Gastrocnemius medialis (tissue), 4 donors: ENCODE measurements around the gene DOC2A. TPM values are rescaled to one million over a fixed set of nuclear protein-coding genes. Genes with fewer than 3 reads are reported as not detected.

Experiments used
- ATAC-seq, 2 donors: fragments of 150-250 bp; one replicate each; pipeline ENCODE4 v1.9.1; 2016
- DNase-seq, 2 donors: peaks; one replicate each; pipeline ENCODE4 v3.0.0-alpha.2; 2019
- H3K27ac ChIP-seq, 4 donors: fragments of 200-600 bp; sonication (generic); 1 replicate in 1 of 4; 2 replicates in 3 of 4; pipeline ENCODE4 v1.5.1; 2016 to 2018; ENCODE audit warnings: mild to moderate bottlenecking in 2 of 4, moderate library complexity in 1 of 4
- H3K27me3 ChIP-seq, 3 donors: fragments of 200-600 bp; sonication (generic) in 2 of 3; 1 replicate in 1 of 3; 2 replicates in 2 of 3; pipeline versions ENCODE4 v1.5.1 to v1.6.0; 2016 to 2019; ENCODE audit warnings: mild to moderate bottlenecking in 1 of 3, moderate library complexity in 1 of 3
- H3K36me3 ChIP-seq, 2 donors: fragments of 200-600 bp; sonication (generic) in 1 of 2; one replicate each; pipeline ENCODE4 v1.5.1; 2017 to 2018
- H3K4me1 ChIP-seq, 2 donors: fragments of 200-600 bp; sonication (generic) in 1 of 2; one replicate each; pipeline ENCODE4 v1.5.1; 2016 to 2017; ENCODE audit warnings: mild to moderate bottlenecking in 2 of 2
- H3K4me3 ChIP-seq, 4 donors: fragments of 200-600 bp; sonication (generic) in 3 of 4; 1 replicate in 1 of 4; 2 replicates in 3 of 4; pipeline ENCODE4 v1.5.1; 2016 to 2019; ENCODE audit warnings: mild to moderate bottlenecking in 2 of 4
- H3K9me3 ChIP-seq, 3 donors: fragments of 200-600 bp; sonication (generic) in 2 of 3; 1 replicate in 1 of 3; 2 replicates in 2 of 3; pipeline ENCODE4 v1.5.1; 2016 to 2019
- POLR2A ChIP-seq, 2 donors: fragments of 450-650 bp; IDR thresholded peaks; one replicate each; pipeline ENCODE4 v1.6.1; 2017; ENCODE audit warnings: antibody characterized with exemption in 2 of 2, mild to moderate bottlenecking in 2 of 2, moderate library complexity in 2 of 2
- in situ Hi-C, 4 donors: fragments of 200-750 bp; cut with MboI; loops; one replicate each; pipeline versions ENCODE4 v1.15.0 to v1.8.0; 2017; ENCODE audit warnings: low sequenced_read_pairs in 4 of 4
- intact Hi-C: fragments of 100-400 bp; cut with DNase I; formaldehyde crosslinking; loops from one replicate; pipeline ENCODE4 v1.15.1; 2023; ENCODE audit warnings: low total_unique reads
- total RNA-seq, 4 donors: library from RNA; depleted of rRNA; stranded (reverse); fragments of >200 nt; gene quantifications; one replicate each; pipeline versions ENCODE4 v1.1.0 to v1.2.3, GENCODE V29; 2016
- TF ChIP-seq, protein P1 (sequence below), 5 experiments: fragments of 450-650 bp in 3 of 5; fragments of 200-600 bp in 2 of 5; sonication (generic) in 2 of 5; IDR thresholded peaks in 4 of 5; conservative IDR thresholded peaks in 1 of 5; 1 replicate in 4 of 5; 2 replicates in 1 of 5; pipeline ENCODE4 v1.5.1; 2016 to 2019; ENCODE audit warnings: antibody characterized with exemption in 5 of 5, mild to moderate bottlenecking in 3 of 5, moderate library complexity in 3 of 5

The DOC2A gene
- total RNA-seq, 4 donors from 2014 or later, result not detected

DNA sequence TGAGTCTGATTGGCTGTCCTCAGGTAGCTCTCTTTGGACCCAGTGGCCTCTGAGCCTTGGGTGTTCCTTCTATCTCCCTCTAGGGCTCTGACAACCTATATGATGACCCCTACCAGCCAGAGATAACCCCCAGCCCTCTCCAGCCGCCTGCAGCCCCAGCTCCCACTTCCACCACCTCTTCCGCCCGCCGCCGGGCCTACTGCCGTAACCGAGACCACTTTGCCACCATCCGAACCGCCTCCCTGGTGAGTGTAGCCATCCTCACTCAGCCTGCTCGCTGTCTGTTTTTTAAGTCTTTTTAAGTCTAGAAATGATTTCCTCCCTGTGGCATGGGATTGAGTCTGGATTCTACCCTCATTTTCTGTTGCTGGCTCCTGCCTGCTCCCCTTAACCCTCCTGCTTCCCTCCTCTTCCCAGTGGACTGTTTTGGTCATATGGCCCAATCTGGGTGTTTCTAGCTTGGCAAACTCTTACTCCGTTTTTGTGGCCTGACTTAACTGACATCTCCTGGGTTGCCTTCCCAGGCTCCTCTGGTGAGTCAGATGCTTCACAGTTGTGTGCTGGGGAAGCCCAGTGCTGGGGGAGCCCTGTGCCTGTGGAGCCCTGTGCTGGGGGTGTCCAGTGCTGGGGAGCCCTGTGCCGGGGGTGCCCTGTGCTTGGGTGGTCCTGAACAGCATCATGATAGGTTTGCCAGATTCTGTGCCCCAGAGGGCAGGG is 27.2 kb downstream of the DOC2A start:
- Histone ChIP-seq H3K4me3 (no peak overlapping the region), H3K9me3 (no peaks in the 10 kb centered on the region), H3K4me1 (peaks cover 0 to 3% of the 10 kb centered on the region in 2 donors), H3K27me3 (no peaks in the 10 kb centered on the region), H3K36me3 (peaks cover 0 to 100% of the 10 kb centered on the region in 2 donors), H3K27ac (no peak overlapping the region)
- in situ Hi-C loops (no loop called here), intact Hi-C loops (no loop called here)
- TF ChIP-seq, protein P1, sequence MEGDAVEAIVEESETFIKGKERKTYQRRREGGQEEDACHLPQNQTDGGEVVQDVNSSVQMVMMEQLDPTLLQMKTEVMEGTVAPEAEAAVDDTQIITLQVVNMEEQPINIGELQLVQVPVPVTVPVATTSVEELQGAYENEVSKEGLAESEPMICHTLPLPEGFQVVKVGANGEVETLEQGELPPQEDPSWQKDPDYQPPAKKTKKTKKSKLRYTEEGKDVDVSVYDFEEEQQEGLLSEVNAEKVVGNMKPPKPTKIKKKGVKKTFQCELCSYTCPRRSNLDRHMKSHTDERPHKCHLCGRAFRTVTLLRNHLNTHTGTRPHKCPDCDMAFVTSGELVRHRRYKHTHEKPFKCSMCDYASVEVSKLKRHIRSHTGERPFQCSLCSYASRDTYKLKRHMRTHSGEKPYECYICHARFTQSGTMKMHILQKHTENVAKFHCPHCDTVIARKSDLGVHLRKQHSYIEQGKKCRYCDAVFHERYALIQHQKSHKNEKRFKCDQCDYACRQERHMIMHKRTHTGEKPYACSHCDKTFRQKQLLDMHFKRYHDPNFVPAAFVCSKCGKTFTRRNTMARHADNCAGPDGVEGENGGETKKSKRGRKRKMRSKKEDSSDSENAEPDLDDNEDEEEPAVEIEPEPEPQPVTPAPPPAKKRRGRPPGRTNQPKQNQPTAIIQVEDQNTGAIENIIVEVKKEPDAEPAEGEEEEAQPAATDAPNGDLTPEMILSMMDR (IDR thresholded peaks at IDR 0.05 in 4 of 5, conservative IDR thresholded peaks at IDR 0.05 in 1 of 5), result no peak
- TF ChIP-seq POLR2A (IDR thresholded peaks at IDR 0.05), result no peak
- ATAC-seq (no peak), DNase-seq (no peak)

DNA sequence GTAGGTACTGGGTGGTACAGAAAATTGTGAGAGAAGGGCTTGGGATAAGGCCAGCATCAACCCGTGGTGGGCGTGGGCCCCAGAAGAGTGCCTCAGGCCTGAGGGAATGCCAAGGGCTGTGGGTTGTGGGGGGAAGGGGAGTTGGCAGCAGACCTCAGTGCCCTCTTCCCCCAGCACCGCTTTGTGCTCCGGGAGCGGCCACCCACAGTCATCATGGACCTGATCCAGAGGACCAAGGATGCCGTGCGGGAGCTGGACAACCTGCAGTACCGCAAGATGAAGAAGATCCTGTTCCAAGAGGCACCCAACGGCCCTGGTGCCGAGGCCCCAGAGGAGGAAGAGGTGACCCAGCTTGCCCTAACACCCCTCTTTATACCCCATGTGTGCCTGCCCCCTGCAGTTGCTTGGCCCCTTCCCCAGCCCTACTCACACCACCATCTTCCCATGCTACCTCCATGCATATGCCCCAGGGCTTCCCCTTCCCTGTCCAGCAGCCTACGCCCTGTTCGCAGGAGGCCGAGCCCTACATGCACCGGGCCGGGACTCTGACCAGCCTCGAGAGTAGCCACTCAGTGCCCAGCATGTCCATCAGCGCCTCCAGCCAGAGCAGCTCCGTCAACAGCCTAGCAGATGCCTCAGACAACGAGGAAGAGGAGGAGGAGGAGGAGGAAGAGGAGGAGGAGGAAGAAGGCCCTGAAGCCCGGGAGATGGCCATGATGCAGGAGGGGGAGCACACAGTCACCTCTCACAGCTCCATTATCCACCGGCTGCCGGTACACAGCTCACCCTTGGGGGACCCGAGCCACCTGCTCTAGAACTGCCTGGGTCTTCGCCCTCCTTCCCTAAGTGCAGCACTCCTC is 28.0 kb downstream of the DOC2A start:
- Histone ChIP-seq H3K27ac (no peak overlapping the region), H3K4me1 (peaks cover 0 to 3% of the 10 kb centered on the region in 2 donors), H3K9me3 (no peaks in the 10 kb centered on the region), H3K27me3 (no peaks in the 10 kb centered on the region), H3K36me3 (peaks cover 0 to 99% of the 10 kb centered on the region in 2 donors), H3K4me3 (no peak overlapping the region)
- intact Hi-C loops (no loop called here), in situ Hi-C loops (no loop called here)
- ATAC-seq, result no peak
- TF ChIP-seq, protein P1 (IDR thresholded peaks at IDR 0.05 in 4 of 5, conservative IDR thresholded peaks at IDR 0.05 in 1 of 5), result no peak
- TF ChIP-seq POLR2A (IDR thresholded peaks at IDR 0.05), result no peak
- no peak for DNase-seq

DNA sequence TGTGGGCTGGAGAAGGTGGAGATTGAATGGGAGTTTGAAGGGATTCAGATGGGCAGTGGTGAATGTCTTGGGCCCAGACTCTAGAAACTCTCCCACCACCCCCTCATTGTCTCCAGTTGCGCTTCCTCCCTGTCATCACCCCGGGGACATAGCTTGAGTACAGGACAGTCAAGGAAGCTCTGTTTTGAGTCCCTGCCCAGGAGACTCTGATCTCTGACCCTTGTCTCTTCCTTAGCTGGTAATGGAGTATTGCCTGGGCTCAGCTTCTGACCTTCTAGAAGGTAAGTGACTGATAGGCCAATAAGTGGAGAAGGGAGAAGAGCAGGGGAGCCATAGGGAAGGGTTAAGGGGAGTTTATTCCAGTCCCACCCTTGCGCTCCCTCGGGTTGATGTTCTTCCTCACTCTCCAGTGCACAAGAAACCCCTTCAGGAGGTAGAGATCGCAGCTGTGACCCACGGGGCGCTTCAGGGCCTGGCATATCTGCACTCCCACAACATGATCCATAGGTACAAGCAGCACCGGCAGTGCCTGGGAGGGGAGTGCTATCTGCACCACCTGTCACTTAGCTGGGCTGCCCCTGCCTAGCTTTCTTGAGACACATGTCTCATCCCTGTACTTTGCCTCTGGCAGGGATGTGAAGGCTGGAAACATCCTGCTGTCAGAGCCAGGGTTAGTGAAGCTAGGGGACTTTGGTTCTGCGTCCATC is 32.1 kb downstream of the DOC2A start:
- TF ChIP-seq POLR2A (IDR thresholded peaks at IDR 0.05), result no peak
- TF ChIP-seq, protein P1 (IDR thresholded peaks at IDR 0.05 in 4 of 5, conservative IDR thresholded peaks at IDR 0.05 in 1 of 5), result no peak
- ATAC-seq (no peak), DNase-seq (no peak)
- intact Hi-C loops, result loop anchor here (5.0 kb wide), 1 partner anchor 166 kb away; the partner anchor contains the start of gene PRRT2
- no peaks in the 10 kb centered on the region for H3K27me3 ChIP-seq
- H3K27ac ChIP-seq, result peak overlapping the region; percentile 13 to 100 (median 96)
- peaks cover 23 to 26% of the 10 kb centered on the region in 2 donors for H3K4me1 ChIP-seq
- in situ Hi-C loops, result loop anchor here in 1 of 4 donors (10.0 kb wide), 1 partner anchor 54 kb away; the partner anchor contains the start of gene KCTD13
- no peak overlapping the region for H3K4me3 ChIP-seq
- peaks cover 0 to 58% of the 10 kb centered on the region in 2 donors for H3K36me3 ChIP-seq
- H3K9me3 ChIP-seq, result no peaks in the 10 kb centered on the region

DNA sequence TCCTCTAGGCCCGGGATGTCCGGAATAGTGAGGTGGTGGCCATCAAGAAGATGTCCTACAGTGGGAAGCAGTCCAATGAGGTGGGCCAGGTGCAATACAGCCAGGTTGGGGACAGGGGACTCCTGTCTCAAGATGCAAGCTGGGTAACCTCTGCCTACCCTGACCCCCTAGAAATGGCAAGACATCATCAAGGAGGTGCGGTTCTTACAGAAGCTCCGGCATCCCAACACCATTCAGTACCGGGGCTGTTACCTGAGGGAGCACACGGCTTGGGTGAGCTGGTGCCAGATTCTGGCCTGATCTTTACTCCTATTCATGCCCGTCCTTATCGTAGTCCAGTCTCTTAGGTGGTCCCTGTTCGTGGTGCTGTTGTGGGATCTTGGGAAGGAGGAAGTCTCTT is 32.7 kb downstream of the DOC2A start:
- TF ChIP-seq, protein P1 (IDR thresholded peaks at IDR 0.05 in 4 of 5, conservative IDR thresholded peaks at IDR 0.05 in 1 of 5), result no peak
- no peak for TF ChIP-seq POLR2A (IDR thresholded peaks at IDR 0.05)
- Histone ChIP-seq H3K4me3 (peak overlapping the region in 1 of 4 donors; percentile 97), H3K27ac (peak overlapping the region; percentile 13 to 100 (median 96)), H3K36me3 (peaks cover 0 to 52% of the 10 kb centered on the region in 2 donors), H3K4me1 (peaks cover 26% of the 10 kb centered on the region in 2 donors), H3K9me3 (no peaks in the 10 kb centered on the region), H3K27me3 (no peaks in the 10 kb centered on the region)
- intact Hi-C loops (loop anchor here (5.0 kb wide), 1 partner anchor 166 kb away; the partner anchor contains the start of gene PRRT2), in situ Hi-C loops (loop anchor here in 1 of 4 donors (10.0 kb wide), 1 partner anchor 53 kb away; the partner anchor contains the start of gene KCTD13)
- no peak for DNase-seq
- no peak for ATAC-seq
